ENCODE measurements around the gene APOB.

- TF ChIP-seq POLR2AphosphoS5 (IDR thresholded peaks at IDR 0.05; ENCODE audit: low read depth, low read length) (no peak), SIN3A (IDR thresholded peaks at IDR 0.05; ENCODE audit: borderline replicate concordance, insufficient read depth, low read length) (no peak)
These were observed 42.5 kb downstream of the APOB start for GRCh38 chr2:21001225-21001946.
